ENCODE measurements around the gene MYDGF. TPM values are rescaled to one million over a fixed set of nuclear protein-coding genes. Genes with fewer than 3 reads are reported as not detected.

MYDGF gene
- total RNA-seq, 2 donors from 2014 or later, result 26.3 to 36.6 TPM

GRCh38 chr19:4671185-4671851, 1.2 kb upstream of the MYDGF start:
- no peak for TF ChIP-seq CTCF (IDR thresholded peaks at IDR 0.05)
- peak overlapping the region; percentile 80 to 84 for H3K27ac ChIP-seq
- H3K4me1 ChIP-seq, result peaks cover 0 to 25% of the 10 kb centered on the region in 2 donors
- H3K36me3 ChIP-seq, result peaks cover 31% of the 10 kb centered on the region
- no peak for DNase-seq (ENCODE audit: low spot score)
- no peaks in the 10 kb centered on the region for H3K27me3 ChIP-seq
- H3K4me3 ChIP-seq, result no peak overlapping the region
- no peaks in the 10 kb centered on the region for H3K9me3 ChIP-seq

DNA sequence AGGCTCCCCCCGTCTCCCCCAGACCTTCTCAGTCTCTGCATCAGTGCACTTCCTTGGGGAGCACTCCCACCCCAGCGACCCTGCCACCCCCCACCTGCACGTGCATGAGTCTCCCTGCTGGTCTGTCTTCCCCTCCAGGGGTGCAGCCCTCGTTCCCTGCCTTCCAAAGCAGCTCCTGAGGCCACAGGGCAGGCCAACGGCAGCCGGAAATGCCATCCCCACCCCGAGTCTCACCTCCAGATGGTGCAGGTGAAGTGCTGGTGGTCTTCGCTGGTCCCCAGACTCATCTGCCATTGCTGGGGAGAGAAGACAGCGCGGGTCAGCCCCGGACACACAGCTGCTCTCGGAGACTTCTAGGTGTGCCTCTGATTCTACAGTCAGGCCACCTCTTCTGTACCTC, 5.5 kb downstream of the MYDGF start:
- no peak for TF ChIP-seq CTCF (IDR thresholded peaks at IDR 0.05)
- no peak overlapping the region for H3K4me3 ChIP-seq
- H3K9me3 ChIP-seq, result no peaks in the 10 kb centered on the region
- no peak for DNase-seq (ENCODE audit: low spot score)
- peaks cover 76% of the 10 kb centered on the region for H3K36me3 ChIP-seq
- H3K27ac ChIP-seq, result no peak overlapping the region
- H3K4me1 ChIP-seq, result peaks cover 0 to 10% of the 10 kb centered on the region in 2 donors
- H3K27me3 ChIP-seq, result no peaks in the 10 kb centered on the region

- H3K27ac ChIP-seq, result no peak overlapping the region
- H3K27me3 ChIP-seq, result no peaks in the 10 kb centered on the region
- DNase-seq (ENCODE audit: low spot score), result no peak
- H3K9me3 ChIP-seq, result peaks cover 0 to 11% of the 10 kb centered on the region in 2 donors
- no peaks in the 10 kb centered on the region for H3K4me1 ChIP-seq
- H3K4me3 ChIP-seq, result no peak overlapping the region
- TF ChIP-seq CTCF (IDR thresholded peaks at IDR 0.05), result no peak
- peaks cover 83% of the 10 kb centered on the region for H3K36me3 ChIP-seq
Observed at GRCh38 chr19:4662812-4663211, 7.3 kb downstream of the MYDGF start.

GRCh38 chr19:4662020-4662695, 8.0 kb downstream of the MYDGF start:
- no peak for TF ChIP-seq CTCF (IDR thresholded peaks at IDR 0.05)
- H3K4me3 ChIP-seq, result no peak overlapping the region
- H3K27me3 ChIP-seq, result no peaks in the 10 kb centered on the region
- no peaks in the 10 kb centered on the region for H3K4me1 ChIP-seq
- peaks cover 83% of the 10 kb centered on the region for H3K36me3 ChIP-seq
- no peak overlapping the region for H3K27ac ChIP-seq
- peaks cover 0 to 11% of the 10 kb centered on the region in 2 donors for H3K9me3 ChIP-seq
- DNase-seq (ENCODE audit: low spot score), result no peak

DNA sequence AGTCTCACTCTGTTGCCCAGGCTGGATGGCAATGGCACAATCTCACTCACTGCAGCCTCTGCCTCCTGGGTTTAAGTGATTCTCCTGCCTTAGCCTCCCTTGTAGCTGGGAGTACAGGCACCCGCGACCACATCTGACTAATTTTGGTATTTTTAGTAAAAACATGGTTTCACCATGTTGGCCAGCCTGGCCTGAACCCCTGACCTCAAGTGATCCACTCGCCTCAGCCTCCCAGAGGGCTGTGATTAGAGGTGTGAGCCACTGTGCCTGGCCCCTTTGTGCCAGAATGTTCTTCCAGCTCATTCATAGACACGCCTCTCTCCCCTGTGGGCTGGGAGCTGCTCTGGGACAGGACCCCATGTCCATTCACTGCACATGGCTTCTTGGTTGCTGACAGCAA, 9.1 kb downstream of the MYDGF start:
- Histone ChIP-seq H3K36me3 (peaks cover 73% of the 10 kb centered on the region), H3K4me3 (no peak overlapping the region), H3K27me3 (no peaks in the 10 kb centered on the region), H3K27ac (no peak overlapping the region), H3K9me3 (peaks cover 0 to 11% of the 10 kb centered on the region in 2 donors), H3K4me1 (no peaks in the 10 kb centered on the region)
- TF ChIP-seq CTCF (IDR thresholded peaks at IDR 0.05), result no peak
- DNase-seq (ENCODE audit: low spot score), result no peak

Measured in right atrium auricular region (tissue), 2 donors.